Measurements from ENCODE around the gene MYO3B.

MYO3B gene

GRCh38 chr2:170307052-170307451 lies 129.1 kb downstream of the MYO3B start:
- DNase-seq: no peak

- no peak for DNase-seq
Measured at GRCh38 chr2:170307555-170308351, 129.8 kb downstream of the MYO3B start.

GRCh38 chr2:170310876-170311502 lies 133.0 kb downstream of the MYO3B start:
- no peak for DNase-seq

GRCh38 chr2:170313347-170313991 lies 135.5 kb downstream of the MYO3B start:
- DNase-seq: no peak

- no peak for DNase-seq
Measured at GRCh38 chr2:170313992-170314348, 136.0 kb downstream of the MYO3B start.

- DNase-seq: no peak
Measured at GRCh38 chr2:170314744-170315447, 136.9 kb downstream of the MYO3B start.

- no peak for DNase-seq
Measured at GRCh38 chr2:170320948-170321347, 143.0 kb downstream of the MYO3B start.

GRCh38 chr2:170321526-170321925 lies 143.6 kb downstream of the MYO3B start:
- DNase-seq: no peak

GRCh38 chr2:170322140-170322766 lies 144.3 kb downstream of the MYO3B start:
- DNase-seq: no peak

- no peak for DNase-seq
Measured at GRCh38 chr2:170323743-170324142, 145.8 kb downstream of the MYO3B start.

- peak; percentile 78 for DNase-seq
Measured at GRCh38 chr2:170324640-170325046, 146.7 kb downstream of the MYO3B start.

GRCh38 chr2:170330881-170331280 lies 152.9 kb downstream of the MYO3B start:
- DNase-seq: no peak

- DNase-seq: no peak
Measured at GRCh38 chr2:170332676-170333402, 154.9 kb downstream of the MYO3B start.

GRCh38 chr2:170335351-170335750 lies 157.4 kb downstream of the MYO3B start:
- DNase-seq: no peak

GRCh38 chr2:170336408-170336807 lies 158.5 kb downstream of the MYO3B start:
- DNase-seq: no peak

GRCh38 chr2:170336916-170337315 lies 159.0 kb downstream of the MYO3B start:
- DNase-seq: no peak

GRCh38 chr2:170339322-170339721 lies 161.4 kb downstream of the MYO3B start:
- DNase-seq: no peak

GRCh38 chr2:170339750-170340692 lies 162.1 kb downstream of the MYO3B start:
- no peak for DNase-seq

GRCh38 chr2:170340693-170341068 lies 162.7 kb downstream of the MYO3B start:
- DNase-seq: no peak

GRCh38 chr2:170341684-170342623 lies 164.0 kb downstream of the MYO3B start:
- DNase-seq: peak; percentile 53

Data from NCI-H1694 treated with DMSO at 0.1 percent for 48 hours (cell line).